ENCODE results near the gene DBNDD2. TPM values are rescaled to one million over a fixed set of nuclear protein-coding genes. Genes with fewer than 3 reads are reported as not detected.

The DBNDD2 gene
- total RNA-seq, 4 donors from 2014 or later, result 74.5 to 122 (median 84.9) TPM

DNA sequence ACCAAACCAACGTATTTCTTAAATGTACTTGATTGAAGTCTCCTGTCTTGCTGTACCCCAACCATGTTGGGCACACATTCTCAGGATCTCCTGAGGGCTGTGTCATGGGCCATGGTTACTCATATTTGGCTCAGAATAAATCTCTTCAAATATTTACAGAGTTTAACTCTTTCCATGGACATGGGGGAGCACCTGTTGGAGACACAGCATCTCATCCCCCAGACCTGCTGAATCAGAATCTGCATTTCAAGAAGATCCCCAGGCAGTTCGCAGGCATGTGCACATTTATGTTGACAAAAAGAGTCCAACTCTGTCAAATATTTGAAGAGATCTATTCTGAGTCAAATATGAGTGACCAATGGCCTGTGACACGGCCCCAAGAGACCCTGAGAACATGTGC is 32.3 kb downstream of the DBNDD2 start:
- no peak for DNase-seq
- WGBS, 2 donors (ENCODE audit: low coverage in 1 of 2), result 79 to 90% methylated on average over 2 to 3 of the region's 3 CpGs
- H3K4me1 ChIP-seq, result peaks cover 0 to 13% (median 9%) of the 10 kb centered on the region in 4 donors
- no peaks in the 10 kb centered on the region for H3K27me3 ChIP-seq
- no peaks in the 10 kb centered on the region for H3K9me3 ChIP-seq
- intact Hi-C loops (cut with DNase I; ENCODE audit: low total_unique reads), result no loop called here
- H3K27ac ChIP-seq, result no peak overlapping the region
- H3K36me3 ChIP-seq, result no peaks in the 10 kb centered on the region
- TF ChIP-seq, protein P1, sequence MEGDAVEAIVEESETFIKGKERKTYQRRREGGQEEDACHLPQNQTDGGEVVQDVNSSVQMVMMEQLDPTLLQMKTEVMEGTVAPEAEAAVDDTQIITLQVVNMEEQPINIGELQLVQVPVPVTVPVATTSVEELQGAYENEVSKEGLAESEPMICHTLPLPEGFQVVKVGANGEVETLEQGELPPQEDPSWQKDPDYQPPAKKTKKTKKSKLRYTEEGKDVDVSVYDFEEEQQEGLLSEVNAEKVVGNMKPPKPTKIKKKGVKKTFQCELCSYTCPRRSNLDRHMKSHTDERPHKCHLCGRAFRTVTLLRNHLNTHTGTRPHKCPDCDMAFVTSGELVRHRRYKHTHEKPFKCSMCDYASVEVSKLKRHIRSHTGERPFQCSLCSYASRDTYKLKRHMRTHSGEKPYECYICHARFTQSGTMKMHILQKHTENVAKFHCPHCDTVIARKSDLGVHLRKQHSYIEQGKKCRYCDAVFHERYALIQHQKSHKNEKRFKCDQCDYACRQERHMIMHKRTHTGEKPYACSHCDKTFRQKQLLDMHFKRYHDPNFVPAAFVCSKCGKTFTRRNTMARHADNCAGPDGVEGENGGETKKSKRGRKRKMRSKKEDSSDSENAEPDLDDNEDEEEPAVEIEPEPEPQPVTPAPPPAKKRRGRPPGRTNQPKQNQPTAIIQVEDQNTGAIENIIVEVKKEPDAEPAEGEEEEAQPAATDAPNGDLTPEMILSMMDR (IDR thresholded peaks at IDR 0.05), result no peak
- TF ChIP-seq POLR2AphosphoS5 (IDR thresholded peaks at IDR 0.05) (no peak), POLR2A (IDR thresholded peaks at IDR 0.05) (no peak), EP300 (IDR thresholded peaks at IDR 0.05; ENCODE audit: low read depth) (no peak)
- no peak overlapping the region for H3K4me3 ChIP-seq
- in situ Hi-C loops (cut with MboI; ENCODE audit: low pct_ligation_motif_present in 1 of 4, low pct_unique_long_range_greater_than_20kb in 1 of 4, low sequenced_read_pairs in 3 of 4), result loop anchor here in 3 of 4 donors (10.0 to 25.0 kb wide), 3 partner anchors 66 to 128 kb away; partner anchors contain the start of genes TP53TG5 (in 2 of the 3), MATN4 (in 1 of the 3) and RBPJL (in 1 of the 3)

DNA sequence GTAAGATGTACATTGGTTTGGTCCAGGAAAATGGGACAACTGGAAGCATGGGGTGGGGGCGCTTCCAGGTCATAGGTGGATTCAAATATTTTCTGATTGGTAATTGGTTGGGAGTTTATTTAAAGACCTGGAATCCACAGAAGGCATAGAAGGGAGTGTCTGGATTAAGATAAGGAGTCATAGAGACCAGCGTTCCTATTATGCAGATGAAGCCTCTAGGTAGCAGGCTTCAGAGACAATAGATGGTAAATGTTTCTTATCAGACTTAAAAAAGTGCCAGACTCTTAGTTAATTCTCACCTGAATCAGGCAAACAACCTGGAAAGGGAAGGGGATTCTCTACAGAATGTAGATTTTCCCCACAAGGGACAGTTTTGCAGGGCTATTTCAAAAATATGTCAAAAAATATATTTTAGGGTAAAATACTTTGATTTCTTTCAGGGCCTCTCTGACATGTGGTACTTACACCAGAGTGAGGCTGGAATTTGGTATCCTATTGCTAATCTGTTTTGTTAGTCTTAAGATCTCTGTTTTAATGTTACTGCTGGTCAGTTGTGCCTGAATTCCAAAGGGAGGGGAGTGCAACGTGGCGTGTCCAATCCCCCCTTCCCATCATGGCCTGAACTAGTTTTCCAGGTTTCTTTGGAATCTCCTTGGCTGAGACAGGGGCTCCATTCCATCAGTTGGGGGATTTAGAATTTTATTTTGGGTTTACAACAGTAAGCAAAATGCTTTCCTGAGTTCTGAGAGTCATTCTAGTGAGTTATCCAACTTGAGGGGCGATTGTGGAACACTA is 33.0 kb downstream of the DBNDD2 start:
- in situ Hi-C loops (cut with MboI; ENCODE audit: low pct_ligation_motif_present in 1 of 4, low pct_unique_long_range_greater_than_20kb in 1 of 4, low sequenced_read_pairs in 3 of 4), result loop anchor here in 3 of 4 donors (10.0 to 25.0 kb wide), 3 partner anchors 66 to 129 kb away; partner anchors contain the start of genes TP53TG5 (in 2 of the 3), MATN4 (in 1 of the 3) and RBPJL (in 1 of the 3)
- intact Hi-C loops (cut with DNase I; ENCODE audit: low total_unique reads), result no loop called here

DNA sequence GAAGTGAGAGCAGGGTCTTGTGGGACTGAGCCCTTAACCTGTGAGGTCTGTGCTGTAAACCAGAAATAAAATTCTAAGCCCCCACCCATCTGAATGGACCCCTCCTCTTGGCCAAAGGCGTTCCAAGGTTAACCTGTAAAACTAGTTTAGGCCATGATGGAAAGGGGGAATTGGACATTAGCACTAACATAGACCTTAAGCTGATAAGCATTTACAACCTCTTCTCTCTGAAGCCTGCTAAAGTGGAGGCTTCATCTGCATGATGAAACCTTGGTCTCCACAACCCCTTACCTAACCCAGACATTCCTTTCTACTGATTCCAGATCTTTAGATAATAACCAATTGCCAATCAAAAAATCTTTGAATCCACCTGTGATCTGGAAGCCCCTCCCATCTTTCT is 33.7 kb downstream of the DBNDD2 start:
- no peak for TF ChIP-seq POLR2AphosphoS5 (IDR thresholded peaks at IDR 0.05)
- no peak for TF ChIP-seq EP300 (IDR thresholded peaks at IDR 0.05; ENCODE audit: low read depth)
- TF ChIP-seq, protein P1 (IDR thresholded peaks at IDR 0.05), result no peak
- no peak for TF ChIP-seq POLR2A (IDR thresholded peaks at IDR 0.05)
- intact Hi-C loops (cut with DNase I; ENCODE audit: low total_unique reads), result no loop called here
- no peak for DNase-seq
- in situ Hi-C loops (cut with MboI; ENCODE audit: low pct_ligation_motif_present in 1 of 4, low pct_unique_long_range_greater_than_20kb in 1 of 4, low sequenced_read_pairs in 3 of 4), result loop anchor here in 3 of 4 donors (10.0 to 25.0 kb wide), 3 partner anchors 67 to 129 kb away; partner anchors contain the start of genes TP53TG5 (in 2 of the 3), MATN4 (in 1 of the 3) and RBPJL (in 1 of the 3)
- H3K4me3 ChIP-seq, result no peak overlapping the region
- H3K27me3 ChIP-seq, result no peaks in the 10 kb centered on the region
- H3K4me1 ChIP-seq, result peaks cover 0 to 3% (median 3%) of the 10 kb centered on the region in 4 donors
- no peak overlapping the region for H3K27ac ChIP-seq
- WGBS, 2 donors (ENCODE audit: low coverage in 1 of 2), result 43 to 69% methylated on average over 1 of the region's 1 CpG
- H3K36me3 ChIP-seq, result no peaks in the 10 kb centered on the region
- H3K9me3 ChIP-seq, result no peaks in the 10 kb centered on the region

More for the DNA sequence above, 33.0 kb downstream of the DBNDD2 start:
- TF ChIP-seq, protein P1 (IDR thresholded peaks at IDR 0.05), result no peak
- TF ChIP-seq EP300 (IDR thresholded peaks at IDR 0.05; ENCODE audit: low read depth), result no peak
- TF ChIP-seq POLR2AphosphoS5 (IDR thresholded peaks at IDR 0.05), result no peak
- TF ChIP-seq POLR2A (IDR thresholded peaks at IDR 0.05), result no peak
- Histone ChIP-seq H3K27ac (no peak overlapping the region), H3K36me3 (no peaks in the 10 kb centered on the region), H3K27me3 (no peaks in the 10 kb centered on the region), H3K4me1 (peaks cover 0 to 10% (median 8%) of the 10 kb centered on the region in 4 donors), H3K4me3 (no peak overlapping the region), H3K9me3 (no peaks in the 10 kb centered on the region)
- WGBS, 2 donors (ENCODE audit: low coverage in 1 of 2), result 73 to 76% methylated on average over 2 to 5 of the region's 5 CpGs
- no peak for DNase-seq

DNA sequence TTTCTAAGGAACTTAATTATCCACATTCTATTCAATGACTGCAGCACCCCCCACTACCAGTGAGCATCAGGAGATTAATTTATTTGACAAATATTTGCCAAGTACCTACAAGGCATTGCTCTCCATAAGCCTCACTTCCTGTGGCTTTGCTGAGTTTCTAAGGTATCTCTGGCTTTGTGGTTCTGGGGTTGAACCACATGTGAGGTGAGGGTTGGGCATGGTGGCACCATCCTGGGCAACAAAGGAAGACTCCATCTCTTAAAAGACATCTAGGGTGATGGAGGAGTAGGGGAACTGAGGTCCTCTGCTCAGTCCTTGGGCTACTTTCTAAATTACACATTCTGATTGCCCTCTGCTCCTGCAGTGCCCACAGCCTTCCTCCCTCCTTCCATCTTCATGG is 36.0 kb downstream of the DBNDD2 start:
- intact Hi-C loops (cut with DNase I; ENCODE audit: low total_unique reads), result no loop called here
- no peaks in the 10 kb centered on the region for H3K36me3 ChIP-seq
- no peaks in the 10 kb centered on the region for H3K27me3 ChIP-seq
- H3K9me3 ChIP-seq, result no peaks in the 10 kb centered on the region
- H3K27ac ChIP-seq, result no peak overlapping the region
- in situ Hi-C loops (cut with MboI; ENCODE audit: low pct_ligation_motif_present in 1 of 4, low pct_unique_long_range_greater_than_20kb in 1 of 4, low sequenced_read_pairs in 3 of 4), result loop anchor here in 3 of 4 donors (10.0 to 25.0 kb wide), 3 partner anchors 69 to 132 kb away; partner anchors contain the start of genes TP53TG5 (in 2 of the 3), MATN4 (in 1 of the 3) and RBPJL (in 1 of the 3)
- DNase-seq, result no peak
- TF ChIP-seq, protein P1 (IDR thresholded peaks at IDR 0.05), result no peak
- TF ChIP-seq POLR2AphosphoS5 (IDR thresholded peaks at IDR 0.05) (no peak), EP300 (IDR thresholded peaks at IDR 0.05; ENCODE audit: low read depth) (no peak), POLR2A (IDR thresholded peaks at IDR 0.05) (no peak)
- peaks cover 0 to 5% (median 2%) of the 10 kb centered on the region in 4 donors for H3K4me1 ChIP-seq
- no peak overlapping the region for H3K4me3 ChIP-seq
